Measurements from ENCODE around the gene FOXD2.

Gene FOXD2

DNA sequence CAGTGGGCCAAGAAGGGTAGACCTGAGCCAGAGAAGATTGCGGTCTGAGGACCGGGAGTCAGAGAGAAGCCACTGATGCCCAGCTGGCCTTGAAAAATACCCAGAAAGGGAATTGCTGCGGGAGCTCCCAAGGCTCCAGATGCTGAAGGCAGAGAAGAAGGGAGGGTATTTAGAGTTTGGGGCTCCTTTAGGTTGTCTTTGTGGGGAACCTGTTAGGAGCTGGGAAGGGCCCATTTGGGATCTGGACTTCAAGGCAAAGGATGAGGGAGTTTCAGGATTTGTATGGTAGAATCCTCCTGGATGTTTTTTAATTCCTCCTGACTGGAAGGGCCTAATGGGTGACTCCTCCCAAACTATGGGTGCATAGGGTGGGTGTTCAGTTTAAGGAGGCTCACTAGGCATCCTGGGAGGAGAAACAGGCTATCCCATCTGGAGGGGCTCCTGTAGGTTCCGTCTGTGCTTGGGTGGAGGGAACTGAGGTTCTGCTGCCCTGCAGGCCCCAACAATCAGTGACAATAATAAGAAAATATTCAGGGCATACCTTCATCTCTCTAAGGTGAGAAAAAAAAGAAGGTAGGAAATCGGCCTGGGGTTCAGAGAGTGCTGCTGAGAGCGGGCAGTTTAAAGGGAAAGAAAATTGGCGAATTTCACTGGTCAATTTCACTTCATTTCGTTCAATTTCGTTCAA, 5.1 kb downstream of the FOXD2 start:
- no peak overlapping the region for H3K23ac ChIP-seq (ENCODE audit: low read depth, low read length, poor library complexity)
- H2BK15ac ChIP-seq (ENCODE audit: low read length) = no peak overlapping the region
- H2BK120ac ChIP-seq (ENCODE audit: low read depth, low read length) = no peak overlapping the region
- no peak overlapping the region for H4K91ac ChIP-seq (ENCODE audit: low read depth, low read length, poor library complexity)
- H3K79me1 ChIP-seq (ENCODE audit: low read depth, low read length) = no peaks in the 10 kb centered on the region
- no peak overlapping the region for H3K4me3 ChIP-seq (ENCODE audit: low read length in 2 of 2)
- H2AK5ac ChIP-seq (ENCODE audit: low read depth, low read length) = no peak overlapping the region
- H3K36me3 ChIP-seq (replicated peaks in 1 of 2; ENCODE audit: control insufficient read depth in 2 of 2, insufficient read depth in 2 of 2, low read length in 2 of 2) = no peaks in the 10 kb centered on the region
- no peak overlapping the region for H4K8ac ChIP-seq (ENCODE audit: low read depth, low read length)
- H3K27ac ChIP-seq (replicated peaks; ENCODE audit: low read length) = no peak overlapping the region
- no peak overlapping the region for H3K18ac ChIP-seq (ENCODE audit: low read length)
- no peak overlapping the region for H2BK12ac ChIP-seq (ENCODE audit: low read length)
- H3K4me1 ChIP-seq (ENCODE audit: control insufficient read depth in 2 of 2, insufficient read depth in 1 of 2, low read depth in 1 of 2, low read length in 2 of 2) = peaks cover 6 to 13% of the 10 kb centered on the region in 2 donors
- no peak overlapping the region for H3K4ac ChIP-seq (ENCODE audit: low read length)
- H3K4me2 ChIP-seq (ENCODE audit: insufficient read depth, low read length, poor library complexity, severe bottlenecking) = no peak overlapping the region
- no peak overlapping the region for H2BK5ac ChIP-seq (ENCODE audit: low read length)
- H3K9ac ChIP-seq (ENCODE audit: low read depth, low read length, poor library complexity) = no peak overlapping the region
- H3K9me3 ChIP-seq (replicated peaks in 1 of 2; ENCODE audit: control insufficient read depth in 2 of 2, insufficient read depth in 1 of 2, low read depth in 1 of 2, low read length in 2 of 2) = peaks cover 0 to 3% of the 10 kb centered on the region in 2 donors
- H2AFZ ChIP-seq (ENCODE audit: low read length) = no peak overlapping the region
- H3K27me3 ChIP-seq (ENCODE audit: control insufficient read depth in 3 of 3, insufficient read depth in 3 of 3, low read depth in 1 of 3, low read length in 3 of 3) = peaks cover 70 to 99% (median 95%) of the 10 kb centered on the region in 3 experiments
- WGBS, 2 donors (ENCODE audit: extremely low coverage in 2 of 2, insufficient read length in 2 of 2, insufficient replicate concordance in 1 of 2) = no CpG with 5 or more reads among the region's 9 CpGs
- no peak overlapping the region for H3K14ac ChIP-seq (ENCODE audit: low read length)
- DNase-seq (ENCODE audit: low spot score) = no peak

- no peak overlapping the region for H3K4me3 ChIP-seq (ENCODE audit: low read length in 2 of 2)
- no peaks in the 10 kb centered on the region for H3K79me1 ChIP-seq (ENCODE audit: low read depth, low read length)
- H3K9ac ChIP-seq (ENCODE audit: low read depth, low read length, poor library complexity) = no peak overlapping the region
- H2BK5ac ChIP-seq (ENCODE audit: low read length) = no peak overlapping the region
- no peak overlapping the region for H3K14ac ChIP-seq (ENCODE audit: low read length)
- H2AK5ac ChIP-seq (ENCODE audit: low read depth, low read length) = no peak overlapping the region
- peaks cover 0 to 3% of the 10 kb centered on the region in 2 donors for H3K9me3 ChIP-seq (replicated peaks in 1 of 2; ENCODE audit: control insufficient read depth in 2 of 2, insufficient read depth in 1 of 2, low read depth in 1 of 2, low read length in 2 of 2)
- peaks cover 64 to 100% (median 95%) of the 10 kb centered on the region in 3 experiments for H3K27me3 ChIP-seq (ENCODE audit: control insufficient read depth in 3 of 3, insufficient read depth in 3 of 3, low read depth in 1 of 3, low read length in 3 of 3)
- no peak overlapping the region for H3K4ac ChIP-seq (ENCODE audit: low read length)
- no peak overlapping the region for H2BK120ac ChIP-seq (ENCODE audit: low read depth, low read length)
- no CpG with 5 or more reads among the region's 45 CpGs for WGBS, 2 donors (ENCODE audit: extremely low coverage in 2 of 2, insufficient read length in 2 of 2, insufficient replicate concordance in 1 of 2)
- peak overlapping the region; percentile 85 for H2AFZ ChIP-seq (ENCODE audit: low read length)
- no peak overlapping the region for H2BK12ac ChIP-seq (ENCODE audit: low read length)
- peaks cover 6 to 13% of the 10 kb centered on the region in 2 donors for H3K4me1 ChIP-seq (ENCODE audit: control insufficient read depth in 2 of 2, insufficient read depth in 1 of 2, low read depth in 1 of 2, low read length in 2 of 2)
- H2BK15ac ChIP-seq (ENCODE audit: low read length) = no peak overlapping the region
- no peak overlapping the region for H3K23ac ChIP-seq (ENCODE audit: low read depth, low read length, poor library complexity)
- H3K18ac ChIP-seq (ENCODE audit: low read length) = no peak overlapping the region
- H3K4me2 ChIP-seq (ENCODE audit: insufficient read depth, low read length, poor library complexity, severe bottlenecking) = no peak overlapping the region
- no peaks in the 10 kb centered on the region for H3K36me3 ChIP-seq (replicated peaks in 1 of 2; ENCODE audit: control insufficient read depth in 2 of 2, insufficient read depth in 2 of 2, low read length in 2 of 2)
- no peak overlapping the region for H4K8ac ChIP-seq (ENCODE audit: low read depth, low read length)
- DNase-seq (ENCODE audit: low spot score) = peak; percentile 74
- no peak overlapping the region for H4K91ac ChIP-seq (ENCODE audit: low read depth, low read length, poor library complexity)
- no peak overlapping the region for H3K27ac ChIP-seq (replicated peaks; ENCODE audit: low read length)
Measured at GRCh38 chr1:47443530-47444296, 5.9 kb downstream of the FOXD2 start.

DNA sequence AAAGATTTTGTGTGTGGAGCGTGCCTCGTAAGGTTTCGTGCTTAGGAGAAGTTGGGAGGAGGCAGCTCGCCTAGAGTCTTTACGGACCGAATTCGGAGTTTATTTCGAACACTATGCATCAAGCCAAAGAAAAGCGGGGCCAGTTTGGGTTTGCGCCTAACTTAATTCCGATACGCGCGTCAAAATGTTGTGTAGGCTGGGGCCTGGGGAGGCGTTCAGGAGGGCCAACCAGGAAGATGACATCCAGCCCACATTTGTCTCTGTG, 6.4 kb downstream of the FOXD2 start:
- no peak overlapping the region for H2BK5ac ChIP-seq (ENCODE audit: low read length)
- no peak overlapping the region for H3K18ac ChIP-seq (ENCODE audit: low read length)
- no peak overlapping the region for H3K14ac ChIP-seq (ENCODE audit: low read length)
- peaks cover 0 to 3% of the 10 kb centered on the region in 2 donors for H3K9me3 ChIP-seq (replicated peaks in 1 of 2; ENCODE audit: control insufficient read depth in 2 of 2, insufficient read depth in 1 of 2, low read depth in 1 of 2, low read length in 2 of 2)
- no peak for DNase-seq (ENCODE audit: low spot score)
- H2AFZ ChIP-seq (ENCODE audit: low read length) = peak overlapping the region; percentile 85
- no peak overlapping the region for H2BK12ac ChIP-seq (ENCODE audit: low read length)
- H3K4me1 ChIP-seq (ENCODE audit: control insufficient read depth in 2 of 2, insufficient read depth in 1 of 2, low read depth in 1 of 2, low read length in 2 of 2) = peaks cover 6 to 13% of the 10 kb centered on the region in 2 donors
- no CpG with 5 or more reads among the region's 15 CpGs for WGBS, 2 donors (ENCODE audit: extremely low coverage in 2 of 2, insufficient read length in 2 of 2, insufficient replicate concordance in 1 of 2)
- H3K27ac ChIP-seq (replicated peaks; ENCODE audit: low read length) = no peak overlapping the region
- H3K4me2 ChIP-seq (ENCODE audit: insufficient read depth, low read length, poor library complexity, severe bottlenecking) = no peak overlapping the region
- no peak overlapping the region for H3K23ac ChIP-seq (ENCODE audit: low read depth, low read length, poor library complexity)
- H3K36me3 ChIP-seq (replicated peaks in 1 of 2; ENCODE audit: control insufficient read depth in 2 of 2, insufficient read depth in 2 of 2, low read length in 2 of 2) = no peaks in the 10 kb centered on the region
- H4K91ac ChIP-seq (ENCODE audit: low read depth, low read length, poor library complexity) = no peak overlapping the region
- H2BK15ac ChIP-seq (ENCODE audit: low read length) = no peak overlapping the region
- no peak overlapping the region for H3K4ac ChIP-seq (ENCODE audit: low read length)
- peaks cover 63 to 100% (median 95%) of the 10 kb centered on the region in 3 experiments for H3K27me3 ChIP-seq (ENCODE audit: control insufficient read depth in 3 of 3, insufficient read depth in 3 of 3, low read depth in 1 of 3, low read length in 3 of 3)
- no peak overlapping the region for H2BK120ac ChIP-seq (ENCODE audit: low read depth, low read length)
- H2AK5ac ChIP-seq (ENCODE audit: low read depth, low read length) = no peak overlapping the region
- no peak overlapping the region for H4K8ac ChIP-seq (ENCODE audit: low read depth, low read length)
- no peaks in the 10 kb centered on the region for H3K79me1 ChIP-seq (ENCODE audit: low read depth, low read length)
- no peak overlapping the region for H3K9ac ChIP-seq (ENCODE audit: low read depth, low read length, poor library complexity)
- H3K4me3 ChIP-seq (ENCODE audit: low read length in 2 of 2) = no peak overlapping the region

Data from neuronal stem cell (in vitro differentiated cells).